HepG2 (cell line): ENCODE results near the gene TTC23. TPM values are rescaled to one million over a fixed set of nuclear protein-coding genes. Genes with fewer than 3 reads are reported as not detected.

ENCODE experiments used
- ARNTL ChIP-seq: sonication (generic); formaldehyde crosslinking; IDR thresholded peaks from 2 replicates; pipeline ENCODE4 v1.4.0; 2020; ENCODE audit warnings: mild to moderate bottlenecking, missing genetic modification reagents
- CCAR2 ChIP-seq: fragments of 200-400 bp; formaldehyde crosslinking; optimal IDR thresholded peaks from 2 replicates; pipeline ENCODE3; 2018; ENCODE audit warnings: low read depth, mild to moderate bottlenecking, low read length, moderate library complexity
- FOXP1 ChIP-seq, 2 experiments: fragments of 450-650 bp in 1 of 2; IDR thresholded peaks; 2 replicates each; pipeline ENCODE4 v1.6.1; 2017 to 2018; ENCODE audit warnings: antibody characterized with exemption in 1 of 2
- ISL2 ChIP-seq: sonication (generic); formaldehyde crosslinking; IDR thresholded peaks from 2 replicates; pipeline ENCODE4 v1.5.0; 2020; ENCODE audit warnings: missing genetic modification reagents
- JDP2 ChIP-seq: sonication (generic); formaldehyde crosslinking; IDR thresholded peaks from 2 replicates; pipeline ENCODE4 v1.8.1; 2022; ENCODE audit warnings: missing genetic modification reagents, borderline replicate concordance
- KDM5B ChIP-seq: sonication (generic); formaldehyde crosslinking; IDR thresholded peaks from 2 replicates; pipeline ENCODE4 v1.4.0; 2020; ENCODE audit warnings: missing genetic modification reagents, mild to moderate bottlenecking, borderline replicate concordance
- MTF2 ChIP-seq: sonication (generic); formaldehyde crosslinking; IDR thresholded peaks from 2 replicates; pipeline ENCODE4 v1.5.0; 2020; ENCODE audit warnings: missing genetic modification reagents, borderline replicate concordance
- MYC ChIP-seq: sonication (generic); formaldehyde crosslinking; IDR thresholded peaks from 2 replicates; pipeline ENCODE4 v1.9.0; 2021; ENCODE audit warnings: missing genetic modification reagents, borderline replicate concordance
- NCOA5 ChIP-seq: sonication (generic); formaldehyde crosslinking; IDR thresholded peaks from 2 replicates; pipeline ENCODE4 v1.4.0; 2020; ENCODE audit warnings: missing genetic modification reagents
- PHF20 ChIP-seq: sonication (generic); formaldehyde crosslinking; IDR thresholded peaks from 2 replicates; pipeline ENCODE4 v1.5.0; 2020; ENCODE audit warnings: mild to moderate bottlenecking, missing genetic modification reagents
- POLR2G ChIP-seq: fragments of 200-400 bp; formaldehyde crosslinking; IDR thresholded peaks from 2 replicates; pipeline ENCODE4 v1.6.1; 2018; ENCODE audit warnings: mild to moderate bottlenecking, low read depth, low read length, moderate library complexity
- SYNCRIP ChIP-seq: fragments of 200-400 bp; formaldehyde crosslinking; IDR thresholded peaks from 2 replicates; pipeline ENCODE4 v1.6.1; 2018; ENCODE audit warnings: mild to moderate bottlenecking, low read depth, low read length; ENCODE audit not compliant: insufficient read depth
- TEAD2 ChIP-seq: sonication (generic); formaldehyde crosslinking; IDR thresholded peaks from 2 replicates; pipeline ENCODE4 v1.9.0; 2021; ENCODE audit warnings: missing genetic modification reagents
- ZKSCAN5 ChIP-seq: sonication (generic); formaldehyde crosslinking; IDR thresholded peaks from 2 replicates; pipeline ENCODE4 v1.5.1; 2020; ENCODE audit warnings: mild to moderate bottlenecking, missing genetic modification reagents
- ZNF256 ChIP-seq: sonication (generic); formaldehyde crosslinking; conservative IDR thresholded peaks from 2 replicates; pipeline ENCODE4 v1.4.0; 2020; ENCODE audit warnings: missing genetic modification reagents
- ZNF275 ChIP-seq: sonication (generic); formaldehyde crosslinking; IDR thresholded peaks from 2 replicates; pipeline ENCODE4 v1.8.0; 2022; ENCODE audit warnings: missing genetic modification reagents, mild to moderate bottlenecking, inconsistent platforms, borderline replicate concordance
- ZNF292 ChIP-seq: sonication (generic); formaldehyde crosslinking; IDR thresholded peaks from 2 replicates; pipeline ENCODE4 v1.8.1; 2022; ENCODE audit warnings: mild to moderate bottlenecking, low read depth, missing genetic modification reagents, borderline replicate concordance
- ZNF432 ChIP-seq: sonication (generic); formaldehyde crosslinking; IDR thresholded peaks from 2 replicates; pipeline ENCODE4 v1.5.0; 2020; ENCODE audit warnings: missing genetic modification reagents, mild to moderate bottlenecking, borderline replicate concordance
- ZNF468 ChIP-seq: sonication (generic); formaldehyde crosslinking; IDR thresholded peaks from 2 replicates; pipeline ENCODE4 v1.8.0; 2022; ENCODE audit warnings: mild to moderate bottlenecking, moderate library complexity, missing genetic modification reagents
- ZNF577 ChIP-seq: sonication (generic); formaldehyde crosslinking; IDR thresholded peaks from 2 replicates; pipeline ENCODE4 v1.4.0; 2020; ENCODE audit warnings: mild to moderate bottlenecking, low read depth, missing genetic modification reagents, borderline replicate concordance
- ZNF615 ChIP-seq: sonication (generic); formaldehyde crosslinking; IDR thresholded peaks from 2 replicates; pipeline ENCODE4 v1.5.0; 2020; ENCODE audit warnings: mild to moderate bottlenecking, missing genetic modification reagents, borderline replicate concordance
- ZNF737 ChIP-seq: sonication (generic); formaldehyde crosslinking; IDR thresholded peaks from 2 replicates; pipeline ENCODE4 v1.5.0; 2020; ENCODE audit warnings: missing genetic modification reagents, mild to moderate bottlenecking, borderline replicate concordance
- ZNF782 ChIP-seq: sonication (generic); formaldehyde crosslinking; IDR thresholded peaks from 2 replicates; pipeline ENCODE4 v1.4.0; 2020; ENCODE audit warnings: missing genetic modification reagents, mild to moderate bottlenecking, borderline replicate concordance
- ZNF850 ChIP-seq: sonication (generic); formaldehyde crosslinking; conservative IDR thresholded peaks from 2 replicates; pipeline ENCODE4 v1.9.0; 2021; ENCODE audit warnings: mild to moderate bottlenecking, missing genetic modification reagents
- polyA plus RNA-seq, 8 experiments: library from polyadenylated mRNA; depleted of rRNA in 3 of 8; stranded (reverse) in 7 of 8; unstranded in 1 of 8; fragments of >200 nt; fragmentation: Illumina TruSeq in 4 of 8; extraction: Trizol in 4 of 8; gene quantifications; 2 replicates each; pipeline versions ENCODE4 v1.2.1 to v1.2.3, GENCODE V29; 2011 to 2016; ENCODE audit warnings: low read depth in 4 of 8, missing spikeins in 1 of 8, mixed read lengths in 1 of 8; ENCODE audit not compliant: insufficient read depth in 1 of 8
- total RNA-seq, 5 experiments: library from RNA; depleted of rRNA; stranded (reverse); fragments of >200 nt; fragmentation: Illumina TruSeq; extraction: Trizol; gene quantifications; 2 replicates each; pipeline ENCODE4 v1.2.3, GENCODE V29; 2016; ENCODE audit warnings: low read depth in 1 of 5
- TF ChIP-seq, protein P1 (sequence below), 2 experiments: sonication (generic) in 1 of 2; formaldehyde crosslinking in 1 of 2; IDR thresholded peaks; 2 replicates each; pipeline versions ENCODE4 v1.4.0 to v1.6.1; 2016 to 2020; ENCODE audit warnings: borderline replicate concordance in 1 of 2, low read depth in 1 of 2, mild to moderate bottlenecking in 1 of 2, missing genetic modification reagents in 1 of 2

TTC23 gene
- total and polyA plus RNA-seq, 2 of the 13 experiments (the other 11 are each of a cell fraction or from before 2014, with no cell fraction given), result 1.6 to 11.7 TPM

GRCh38 chr15:99131441-99132023, 117.8 kb downstream of the TTC23 start (continued):
- peak; percentile 96 for TF ChIP-seq ZKSCAN5 (CRISPR knock-in tag)
- no peak for TF ChIP-seq ARNTL (CRISPR knock-in tag)
- TF ChIP-seq ZNF468 (CRISPR knock-in tag), result no peak
- TF ChIP-seq ZNF275 (CRISPR knock-in tag), result no peak
- TF ChIP-seq MYC (CRISPR knock-in tag), result peak; percentile 64; the same call in 1 of the 2 replicates
- TF ChIP-seq ZNF850, result 0 out of 2 replicates have a peak, but pooled peaks have one; percentile 35
- no peak for TF ChIP-seq SYNCRIP
- no peak for TF ChIP-seq ISL2 (CRISPR knock-in tag)
- TF ChIP-seq ZNF737 (CRISPR knock-in tag), result no peak
- TF ChIP-seq POLR2G, result no peak; the same call in 1 of the 2 replicates
- no peak for TF ChIP-seq ZNF577 (CRISPR knock-in tag)
- peak; percentile 49; the same call in 1 of the 2 replicates for TF ChIP-seq ZNF292 (CRISPR knock-in tag)
- no peak for TF ChIP-seq CCAR2
- 0 out of 2 replicates have a peak, but pooled peaks have one; percentile 37 for TF ChIP-seq ZNF615 (CRISPR knock-in tag)
- TF ChIP-seq FOXP1 (IDR thresholded peaks at IDR 0.05), result no peak
- no peak for TF ChIP-seq FOXP1 (CRISPR knock-in tag; IDR thresholded peaks at IDR 0.05)
- TF ChIP-seq NCOA5 (CRISPR knock-in tag), result no peak
- TF ChIP-seq ZNF432 (CRISPR knock-in tag), result no peak
- TF ChIP-seq, protein P1, sequence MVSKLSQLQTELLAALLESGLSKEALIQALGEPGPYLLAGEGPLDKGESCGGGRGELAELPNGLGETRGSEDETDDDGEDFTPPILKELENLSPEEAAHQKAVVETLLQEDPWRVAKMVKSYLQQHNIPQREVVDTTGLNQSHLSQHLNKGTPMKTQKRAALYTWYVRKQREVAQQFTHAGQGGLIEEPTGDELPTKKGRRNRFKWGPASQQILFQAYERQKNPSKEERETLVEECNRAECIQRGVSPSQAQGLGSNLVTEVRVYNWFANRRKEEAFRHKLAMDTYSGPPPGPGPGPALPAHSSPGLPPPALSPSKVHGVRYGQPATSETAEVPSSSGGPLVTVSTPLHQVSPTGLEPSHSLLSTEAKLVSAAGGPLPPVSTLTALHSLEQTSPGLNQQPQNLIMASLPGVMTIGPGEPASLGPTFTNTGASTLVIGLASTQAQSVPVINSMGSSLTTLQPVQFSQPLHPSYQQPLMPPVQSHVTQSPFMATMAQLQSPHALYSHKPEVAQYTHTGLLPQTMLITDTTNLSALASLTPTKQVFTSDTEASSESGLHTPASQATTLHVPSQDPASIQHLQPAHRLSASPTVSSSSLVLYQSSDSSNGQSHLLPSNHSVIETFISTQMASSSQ (IDR thresholded peaks at IDR 0.05; ENCODE audit: low read depth), result no peak
- TF ChIP-seq, protein P1 (CRISPR knock-in tag; IDR thresholded peaks at IDR 0.05; ENCODE audit: borderline replicate concordance), result no peak
- TF ChIP-seq MTF2 (CRISPR knock-in tag), result no peak
- TF ChIP-seq ZNF256 (CRISPR knock-in tag), result no peak
- no peak for TF ChIP-seq PHF20 (CRISPR knock-in tag)
- TF ChIP-seq JDP2 (CRISPR knock-in tag), result no peak
- peak; percentile 46; the same call in 1 of the 2 replicates for TF ChIP-seq KDM5B
- no peak for TF ChIP-seq TEAD2 (CRISPR knock-in tag)
- TF ChIP-seq ZNF782 (CRISPR knock-in tag), result no peak
